Thyroid gland (tissue), 4 donors: ENCODE data around the gene TRRAP. TPM values are rescaled to one million over a fixed set of nuclear protein-coding genes. Genes with fewer than 3 reads are reported as not detected.

Experiments used
- DNase-seq, 2 donors: peaks; one replicate each; pipeline ENCODE4 v3.0.0-alpha.2; 2019
- H3K27ac ChIP-seq, 3 donors: fragments of 200-600 bp; sonication (generic); 1 replicate in 2 of 3; 2 replicates in 1 of 3; pipeline ENCODE4 v1.5.1; 2016 to 2019; ENCODE audit warnings: mild to moderate bottlenecking in 1 of 3, moderate library complexity in 1 of 3
- H3K27me3 ChIP-seq: fragments of 200-600 bp; sonication (generic); one replicate; pipeline ENCODE4 v1.5.1; 2019
- H3K36me3 ChIP-seq, 2 donors: fragments of 200-600 bp; sonication (generic); one replicate each; pipeline ENCODE4 v1.5.1; 2016 to 2019
- H3K4me1 ChIP-seq, 2 donors: fragments of 200-600 bp; sonication (generic); one replicate each; pipeline ENCODE4 v1.5.1; 2017 to 2019
- H3K4me3 ChIP-seq, 3 donors: fragments of 200-600 bp; sonication (generic); replicated peaks in 1 of 3; 1 replicate in 2 of 3; 2 replicates in 1 of 3; pipeline ENCODE4 v1.5.1; 2016; ENCODE audit warnings: mild to moderate bottlenecking in 1 of 3
- H3K9me3 ChIP-seq: fragments of 200-600 bp; sonication (generic); one replicate; pipeline ENCODE4 v1.5.1; 2017
- POLR2A ChIP-seq, 2 donors: fragments of 450-650 bp; IDR thresholded peaks; one replicate each; pipeline ENCODE4 v1.6.1; 2017; ENCODE audit warnings: antibody characterized with exemption in 2 of 2, mild to moderate bottlenecking in 2 of 2, moderate library complexity in 1 of 2
- WGBS, 2 donors: methylation state at CpG; one replicate each; pipeline ENCODE4 v1.1.5; 2017; 5-methylcytosine and 5-hydroxymethylcytosine counted together
- intact Hi-C: fragments of 100-400 bp; cut with DNase I; formaldehyde crosslinking; loops from one replicate; pipeline ENCODE4 v1.15.1; 2023
- total RNA-seq, 4 donors: library from RNA; depleted of rRNA; stranded (reverse); fragments of >200 nt; gene quantifications; one replicate each; pipeline ENCODE4 v1.2.3, GENCODE V29; 2016
- TF ChIP-seq, protein P1 (sequence below), 6 experiments: fragments of 200-600 bp in 3 of 6; fragments of 450-650 bp in 3 of 6; sonication (generic) in 3 of 6; IDR thresholded peaks; one replicate each; pipeline ENCODE4 v1.5.1; 2016 to 2019; ENCODE audit warnings: antibody characterized with exemption in 6 of 6, mild to moderate bottlenecking in 2 of 6, inconsistent platforms in 1 of 6, moderate library complexity in 1 of 6

The TRRAP gene
- total RNA-seq, 4 donors from 2014 or later = 43.5 to 72.6 (median 52.2) TPM

DNA sequence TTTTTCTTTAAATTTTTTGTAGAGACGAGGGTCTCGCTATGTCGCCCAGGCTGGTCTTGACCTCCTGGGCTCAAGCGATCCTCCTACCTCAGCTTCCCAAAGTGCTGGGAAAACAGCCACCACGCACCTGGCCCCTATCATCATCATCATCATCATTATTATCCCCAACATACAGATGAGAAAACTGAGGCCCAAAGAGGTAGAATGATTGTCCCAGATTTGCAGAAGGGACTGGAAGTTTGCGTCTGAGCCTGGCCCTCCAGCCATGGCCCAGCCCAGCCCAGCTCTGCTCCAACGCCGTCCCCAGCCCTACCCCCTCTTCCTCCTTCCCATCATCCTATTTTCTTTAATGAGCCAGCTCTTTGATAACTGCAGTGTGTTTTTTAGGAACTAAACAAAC is 43.4 kb upstream of the TRRAP start:
- DNase-seq = no peak
- Histone ChIP-seq H3K27ac (no peak overlapping the region), H3K9me3 (no peaks in the 10 kb centered on the region), H3K36me3 (no peaks in the 10 kb centered on the region), H3K27me3 (no peaks in the 10 kb centered on the region), H3K4me1 (no peaks in the 10 kb centered on the region), H3K4me3 (no peak overlapping the region)
- TF ChIP-seq, protein P1, sequence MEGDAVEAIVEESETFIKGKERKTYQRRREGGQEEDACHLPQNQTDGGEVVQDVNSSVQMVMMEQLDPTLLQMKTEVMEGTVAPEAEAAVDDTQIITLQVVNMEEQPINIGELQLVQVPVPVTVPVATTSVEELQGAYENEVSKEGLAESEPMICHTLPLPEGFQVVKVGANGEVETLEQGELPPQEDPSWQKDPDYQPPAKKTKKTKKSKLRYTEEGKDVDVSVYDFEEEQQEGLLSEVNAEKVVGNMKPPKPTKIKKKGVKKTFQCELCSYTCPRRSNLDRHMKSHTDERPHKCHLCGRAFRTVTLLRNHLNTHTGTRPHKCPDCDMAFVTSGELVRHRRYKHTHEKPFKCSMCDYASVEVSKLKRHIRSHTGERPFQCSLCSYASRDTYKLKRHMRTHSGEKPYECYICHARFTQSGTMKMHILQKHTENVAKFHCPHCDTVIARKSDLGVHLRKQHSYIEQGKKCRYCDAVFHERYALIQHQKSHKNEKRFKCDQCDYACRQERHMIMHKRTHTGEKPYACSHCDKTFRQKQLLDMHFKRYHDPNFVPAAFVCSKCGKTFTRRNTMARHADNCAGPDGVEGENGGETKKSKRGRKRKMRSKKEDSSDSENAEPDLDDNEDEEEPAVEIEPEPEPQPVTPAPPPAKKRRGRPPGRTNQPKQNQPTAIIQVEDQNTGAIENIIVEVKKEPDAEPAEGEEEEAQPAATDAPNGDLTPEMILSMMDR (IDR thresholded peaks at IDR 0.05) = no peak
- no peak for TF ChIP-seq POLR2A (IDR thresholded peaks at IDR 0.05)
- 73 to 79% methylated on average over 8 of the region's 8 CpGs for WGBS, 2 donors
- intact Hi-C loops = no loop called here

DNA sequence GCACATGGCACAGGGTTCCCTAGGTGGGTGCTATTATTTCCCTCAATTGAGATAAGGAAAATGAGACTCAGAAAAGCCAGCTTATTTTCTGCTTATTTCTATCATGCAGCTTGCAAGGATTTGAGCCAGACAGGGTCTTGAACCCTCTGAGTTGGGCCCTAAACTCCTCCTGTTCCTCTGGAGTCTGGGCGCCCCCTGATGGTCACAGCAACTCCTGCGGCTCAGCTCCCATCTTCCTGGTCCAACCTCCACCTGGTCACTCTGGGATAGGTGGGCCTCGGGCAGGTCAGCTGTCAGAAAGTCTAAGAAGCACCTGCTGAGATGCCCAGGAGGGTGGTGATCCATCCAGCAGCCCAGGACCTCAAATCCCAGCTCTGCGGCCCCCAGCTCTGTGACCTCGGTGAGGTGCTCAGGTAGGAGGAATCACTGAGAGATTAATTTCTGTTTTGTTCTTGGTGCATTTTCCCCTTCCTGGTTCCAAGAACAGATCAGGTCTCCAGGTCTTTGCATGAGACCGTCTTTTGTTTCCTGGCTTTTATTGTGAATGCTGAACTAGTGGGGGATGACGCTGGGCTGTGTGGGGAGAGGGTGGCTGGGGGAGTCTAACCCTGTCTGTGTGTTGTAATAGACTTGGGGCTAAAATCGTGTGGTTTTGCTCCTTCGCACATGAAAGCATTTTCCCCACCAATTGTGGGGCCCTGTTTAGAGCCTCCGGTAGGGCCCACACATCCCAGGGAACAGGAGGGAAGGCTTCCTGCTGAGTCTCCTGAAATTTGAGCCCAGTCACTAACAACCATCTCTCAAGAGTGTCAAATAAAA is 41.3 kb upstream of the TRRAP start:
- WGBS, 2 donors = 30 to 32% methylated on average over 7 to 10 of the region's 10 CpGs
- peak in 1 of 2 donors; percentile 19 for DNase-seq
- intact Hi-C loops = no loop called here

DNA sequence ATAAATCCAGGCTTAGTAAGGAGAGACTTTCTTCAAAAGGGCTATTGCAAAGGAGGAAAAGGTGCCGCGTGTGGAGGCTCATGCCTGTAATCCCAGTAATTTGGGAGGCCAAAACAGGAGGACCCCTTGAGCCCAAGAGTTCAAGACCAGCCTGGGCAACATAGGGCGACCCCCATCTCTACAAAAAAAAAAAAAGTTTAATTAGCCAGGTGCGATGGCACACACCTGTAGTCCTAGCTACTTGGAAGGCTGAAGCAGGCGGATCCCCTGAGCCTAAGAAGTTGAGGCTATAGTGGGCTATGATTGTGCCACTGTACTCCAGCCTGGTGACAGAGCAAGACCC is 40.7 kb upstream of the TRRAP start:
- no peaks in the 10 kb centered on the region for H3K4me1 ChIP-seq
- H3K4me3 ChIP-seq = no peak overlapping the region
- H3K9me3 ChIP-seq = no peaks in the 10 kb centered on the region
- no peak overlapping the region for H3K27ac ChIP-seq
- DNase-seq = no peak
- WGBS, 2 donors = 52 to 66% methylated on average over 5 of the region's 5 CpGs
- TF ChIP-seq, protein P1 (IDR thresholded peaks at IDR 0.05) = no peak
- no peak for TF ChIP-seq POLR2A (IDR thresholded peaks at IDR 0.05)
- no peaks in the 10 kb centered on the region for H3K36me3 ChIP-seq
- H3K27me3 ChIP-seq = no peaks in the 10 kb centered on the region
- intact Hi-C loops = no loop called here

More for the DNA sequence above, 41.3 kb upstream of the TRRAP start:
- Histone ChIP-seq H3K9me3 (no peaks in the 10 kb centered on the region), H3K36me3 (no peaks in the 10 kb centered on the region), H3K4me1 (no peaks in the 10 kb centered on the region), H3K27me3 (no peaks in the 10 kb centered on the region), H3K4me3 (no peak overlapping the region), H3K27ac (no peak overlapping the region)
- TF ChIP-seq, protein P1 (IDR thresholded peaks at IDR 0.05) = peak in 1 of 6 experiments; percentile 45
- no peak for TF ChIP-seq POLR2A (IDR thresholded peaks at IDR 0.05)

DNA sequence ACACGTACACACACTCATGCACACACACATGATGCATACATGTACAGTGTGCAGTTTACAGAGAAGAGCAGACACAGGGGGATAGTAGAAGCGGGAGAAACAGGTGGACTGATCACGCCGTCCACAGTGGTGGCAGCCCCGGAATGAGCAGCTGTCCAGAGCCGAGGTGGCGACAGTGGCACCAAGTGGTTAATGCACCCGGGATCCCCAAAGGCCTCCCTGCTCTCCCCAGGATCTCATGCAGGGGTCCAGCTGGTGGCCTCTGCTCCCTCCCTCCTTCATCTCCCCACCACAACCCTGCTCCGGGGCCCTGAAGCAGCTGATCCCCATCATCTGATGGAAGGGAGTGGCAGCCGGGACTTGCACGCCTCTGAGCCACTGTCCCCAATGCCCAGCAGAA is 38.2 kb upstream of the TRRAP start:
- DNase-seq = no peak
- Histone ChIP-seq H3K27ac (no peak overlapping the region), H3K4me3 (no peak overlapping the region), H3K27me3 (no peaks in the 10 kb centered on the region), H3K9me3 (no peaks in the 10 kb centered on the region), H3K36me3 (no peaks in the 10 kb centered on the region), H3K4me1 (no peaks in the 10 kb centered on the region)
- WGBS, 2 donors = 78 to 80% methylated on average over 10 to 11 of the region's 11 CpGs
- no peak for TF ChIP-seq POLR2A (IDR thresholded peaks at IDR 0.05)
- TF ChIP-seq, protein P1 (IDR thresholded peaks at IDR 0.05) = no peak
- intact Hi-C loops = loop anchor here (5.0 kb wide), 1 partner anchor 403 kb away; no protein-coding TSS in a partner anchor

DNA sequence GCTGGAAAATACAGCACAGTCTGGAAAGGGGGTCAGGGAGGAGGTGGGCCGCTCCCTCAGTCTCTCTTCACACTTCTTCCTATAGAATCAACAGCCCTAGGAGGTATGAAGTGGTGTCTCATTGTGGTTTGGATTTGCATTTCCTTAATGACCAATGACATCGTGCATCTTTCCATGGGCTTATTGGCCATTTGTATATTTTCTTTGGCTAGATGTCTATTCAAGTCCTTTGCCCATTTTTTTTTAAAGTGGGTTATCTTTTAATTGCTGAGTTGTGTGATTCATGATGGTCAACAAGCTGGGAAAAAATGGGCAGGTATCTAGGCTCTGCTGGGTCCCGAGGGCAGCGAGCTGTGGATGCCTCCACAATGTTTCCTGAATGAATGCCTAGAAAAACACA is 37.6 kb upstream of the TRRAP start:
- Histone ChIP-seq H3K4me3 (no peak overlapping the region), H3K36me3 (no peaks in the 10 kb centered on the region), H3K9me3 (no peaks in the 10 kb centered on the region), H3K4me1 (no peaks in the 10 kb centered on the region), H3K27ac (no peak overlapping the region), H3K27me3 (no peaks in the 10 kb centered on the region)
- WGBS, 2 donors = 32 to 41% methylated on average over 4 of the region's 4 CpGs
- TF ChIP-seq, protein P1 (IDR thresholded peaks at IDR 0.05) = no peak
- TF ChIP-seq POLR2A (IDR thresholded peaks at IDR 0.05) = no peak
- DNase-seq = no peak
- intact Hi-C loops = loop anchor here (5.0 kb wide), 1 partner anchor 403 kb away; no protein-coding TSS in a partner anchor
